Nephron (organoid): ENCODE data around the gene GAS7.

ENCODE experiments used
- H3K27ac Mint-ChIP-seq, 3 experiments: 2 replicates each; pipeline ENCODE4 v1.8.0; 2020; ENCODE audit warnings: mixed read lengths in 3 of 3, mild to moderate bottlenecking in 2 of 3, moderate library complexity in 1 of 3
- H3K27me3 Mint-ChIP-seq: 2 replicates; pipeline ENCODE4 v1.8.0; 2021; ENCODE audit warnings: low read depth, mild to moderate bottlenecking, moderate library complexity, mixed read lengths
- H3K36me3 Mint-ChIP-seq: 2 replicates; pipeline ENCODE4 v1.8.0; 2020; ENCODE audit warnings: low read depth, mixed read lengths
- H3K4me1 Mint-ChIP-seq: 2 replicates; pipeline ENCODE4 v1.8.0; 2020; ENCODE audit warnings: mixed read lengths
- H3K4me3 Mint-ChIP-seq, 3 experiments: 2 replicates each; pipeline ENCODE4 v1.8.0; 2020; ENCODE audit warnings: mild to moderate bottlenecking in 3 of 3, mixed read lengths in 3 of 3, moderate library complexity in 2 of 3
- H3K9me3 Mint-ChIP-seq: 2 replicates; pipeline ENCODE4 v1.8.0; 2020; ENCODE audit warnings: mixed read lengths
- CTCF ChIP-seq, 3 experiments: fragments of 200-600 bp; sonication (generic); IDR thresholded peaks; one replicate each; pipeline ENCODE4 v1.5.0; 2021; ENCODE audit warnings: antibody characterized with exemption in 3 of 3; ENCODE audit not compliant: unreplicated experiment in 3 of 3

GAS7 gene

GRCh38 chr17:10198509-10199249 is at the start of gene GAS7:
Gene GAS7 (minus strand): TSS chr17:10198606.
- peaks cover 8% of the 10 kb centered on the region for H3K36me3 Mint-ChIP-seq
- peaks cover 49% of the 10 kb centered on the region for H3K27me3 Mint-ChIP-seq
- H3K9me3 Mint-ChIP-seq = peaks cover 33% of the 10 kb centered on the region
- H3K4me1 Mint-ChIP-seq = peaks cover 6% of the 10 kb centered on the region
- peak within 1 kb of the TSS in 1 of 3 experiments; percentile 58 for H3K27ac Mint-ChIP-seq
- H3K4me3 Mint-ChIP-seq = peak within 1 kb of the TSS; percentile 82 to 86 (median 83)
- no peak for TF ChIP-seq CTCF (IDR thresholded peaks at IDR 0.05; ENCODE audit: unreplicated experiment in 3 of 3)

- no peak for TF ChIP-seq CTCF (IDR thresholded peaks at IDR 0.05; ENCODE audit: unreplicated experiment in 3 of 3)
- H3K4me3 Mint-ChIP-seq = no peak overlapping the region
- H3K27me3 Mint-ChIP-seq = no peaks in the 10 kb centered on the region
- H3K4me1 Mint-ChIP-seq = peaks cover 15% of the 10 kb centered on the region
- H3K36me3 Mint-ChIP-seq = no peaks in the 10 kb centered on the region
- no peak overlapping the region for H3K27ac Mint-ChIP-seq
- no peaks in the 10 kb centered on the region for H3K9me3 Mint-ChIP-seq
These were observed 49.4 kb upstream of the GAS7 start for GRCh38 chr17:10247810-10248209.

GRCh38 chr17:10243883-10244844 is 45.8 kb upstream of the GAS7 start:
- Mint-ChIP-seq H3K4me3 (peak overlapping the region in 1 of 3 experiments; percentile 11), H3K36me3 (no peaks in the 10 kb centered on the region), H3K27ac (peak overlapping the region in 2 of 3 experiments; percentile 29 to 72), H3K9me3 (no peaks in the 10 kb centered on the region), H3K27me3 (peaks cover 5% of the 10 kb centered on the region), H3K4me1 (peaks cover 10% of the 10 kb centered on the region)
- no peak for TF ChIP-seq CTCF (IDR thresholded peaks at IDR 0.05; ENCODE audit: unreplicated experiment in 3 of 3)

- Mint-ChIP-seq H3K27me3 (peaks cover 5% of the 10 kb centered on the region), H3K9me3 (no peaks in the 10 kb centered on the region), H3K4me1 (peaks cover 7% of the 10 kb centered on the region), H3K36me3 (no peaks in the 10 kb centered on the region), H3K4me3 (no peak overlapping the region), H3K27ac (no peak overlapping the region)
- no peak for TF ChIP-seq CTCF (IDR thresholded peaks at IDR 0.05; ENCODE audit: unreplicated experiment in 3 of 3)
These were observed 43.4 kb upstream of the GAS7 start for GRCh38 chr17:10241781-10242180.

- Mint-ChIP-seq H3K9me3 (no peaks in the 10 kb centered on the region), H3K27me3 (peaks cover 8% of the 10 kb centered on the region), H3K4me1 (no peaks in the 10 kb centered on the region), H3K36me3 (no peaks in the 10 kb centered on the region), H3K4me3 (no peak overlapping the region), H3K27ac (no peak overlapping the region)
- no peak for TF ChIP-seq CTCF (IDR thresholded peaks at IDR 0.05; ENCODE audit: unreplicated experiment in 3 of 3)
These were observed 40.3 kb upstream of the GAS7 start for GRCh38 chr17:10238661-10239060.
